RPMI7951 (cell line): Measurements from ENCODE around the gene MGAT4A. TPM values are rescaled to one million over a fixed set of nuclear protein-coding genes. Genes with fewer than 3 reads are reported as not detected.
"Not testable (repeated sequence)": the region's sequence is repeated elsewhere in the genome, so short reads cannot be mapped to it uniquely, and the experiment has no call there.

Source experiments
- DNase-seq: peaks from one replicate; pipeline ENCODE4 v3.0.0-alpha.2; 2012; ENCODE audit warnings: low read depth
- total RNA-seq: library from RNA; depleted of rRNA; stranded (reverse); fragments of >200 nt; shearing (Covaris generic); gene quantifications from 2 replicates; pipeline ENCODE4 v1.2.3, GENCODE V29; 2014

Gene MGAT4A
- total RNA-seq, 1 experiment from 2014 or later = not detected

GRCh38 chr2:98702858-98703620, 27.9 kb downstream of the MGAT4A start:
- DNase-seq = no peak

GRCh38 chr2:98702127-98702802, 28.7 kb downstream of the MGAT4A start:
- no peak for DNase-seq

- DNase-seq = no peak
Measured at GRCh38 chr2:98701230-98701629, 29.7 kb downstream of the MGAT4A start.

GRCh38 chr2:98698896-98699295, 32.0 kb downstream of the MGAT4A start:
- no peak for DNase-seq

- DNase-seq = no peak
Measured at GRCh38 chr2:98697651-98698337, 33.1 kb downstream of the MGAT4A start.

- no peak for DNase-seq
Measured at GRCh38 chr2:98696200-98696599, 34.7 kb downstream of the MGAT4A start.

- DNase-seq = no peak
Measured at GRCh38 chr2:98695255-98695654, 35.7 kb downstream of the MGAT4A start.

GRCh38 chr2:98693477-98693876, 37.5 kb downstream of the MGAT4A start:
- no peak for DNase-seq

- DNase-seq = no peak
Measured at GRCh38 chr2:98692090-98693054, 38.6 kb downstream of the MGAT4A start.

GRCh38 chr2:98691303-98691702, 39.6 kb downstream of the MGAT4A start:
- DNase-seq = peak; percentile 8

GRCh38 chr2:98685930-98686887, 44.7 kb downstream of the MGAT4A start:
- DNase-seq = no peak

- DNase-seq = no peak
Measured at GRCh38 chr2:98683728-98684127, 47.2 kb downstream of the MGAT4A start.

- DNase-seq = no peak
Measured at GRCh38 chr2:98676742-98677141, 54.2 kb downstream of the MGAT4A start.

GRCh38 chr2:98674233-98674964, 56.5 kb downstream of the MGAT4A start:
- DNase-seq = no peak

- DNase-seq = no peak
Measured at GRCh38 chr2:98669675-98670074, 61.3 kb downstream of the MGAT4A start.

GRCh38 chr2:98665677-98666076, 65.3 kb downstream of the MGAT4A start:
- no peak for DNase-seq

GRCh38 chr2:98664323-98664722, 66.6 kb downstream of the MGAT4A start:
- DNase-seq = no peak

GRCh38 chr2:98663511-98664090, 67.3 kb downstream of the MGAT4A start:
- no peak for DNase-seq

- DNase-seq = not testable (repeated sequence)
Measured at GRCh38 chr2:98659491-98659840, 71.5 kb downstream of the MGAT4A start.
